Measurements from ENCODE around the gene SEMA3A.
"Not testable (repeated sequence)": the region's sequence is repeated elsewhere in the genome, so short reads cannot be mapped to it uniquely, and the experiment has no call there.

The SEMA3A gene

DNA sequence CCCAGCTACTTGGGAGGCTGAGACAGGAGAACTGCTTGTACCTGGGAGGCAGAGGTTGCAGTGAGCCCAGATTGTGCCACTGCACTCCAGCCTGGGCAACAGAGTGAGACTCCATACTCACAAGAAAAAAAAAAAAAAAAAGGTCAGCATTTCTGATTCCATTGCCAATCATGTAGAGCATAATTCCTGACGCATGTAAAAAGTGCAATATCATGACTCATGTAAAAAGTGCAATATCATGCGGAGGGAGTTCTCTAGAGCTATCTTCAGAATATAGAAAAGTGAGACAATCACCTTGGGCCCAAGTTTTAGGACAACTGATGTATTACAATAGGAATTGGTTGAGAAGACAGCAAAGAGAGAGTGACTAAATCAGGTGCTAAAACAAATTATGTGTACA, 85.8 kb downstream of the SEMA3A start:
- DNase-seq (ENCODE audit: low read depth): no peak

DNA sequence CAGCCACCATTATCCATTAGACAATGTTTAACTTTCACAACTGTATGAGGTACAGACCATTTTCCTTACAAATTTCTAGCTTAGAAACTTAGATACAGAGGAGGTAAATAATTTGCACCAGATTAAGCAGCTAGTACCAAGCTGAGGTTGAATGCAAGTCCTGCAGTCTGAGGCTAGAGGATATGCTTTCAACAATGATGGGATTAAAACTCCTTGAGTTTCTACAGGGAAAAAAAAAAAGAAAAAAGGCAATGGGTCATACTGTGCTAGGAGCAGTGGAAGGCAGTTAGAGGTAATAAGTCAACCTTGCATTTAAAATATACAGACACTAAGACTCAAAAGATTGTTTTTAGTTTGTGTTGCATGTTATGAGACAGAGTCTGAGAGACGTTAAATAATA, 86.5 kb downstream of the SEMA3A start:
- no peak for DNase-seq (ENCODE audit: low read depth)

DNA sequence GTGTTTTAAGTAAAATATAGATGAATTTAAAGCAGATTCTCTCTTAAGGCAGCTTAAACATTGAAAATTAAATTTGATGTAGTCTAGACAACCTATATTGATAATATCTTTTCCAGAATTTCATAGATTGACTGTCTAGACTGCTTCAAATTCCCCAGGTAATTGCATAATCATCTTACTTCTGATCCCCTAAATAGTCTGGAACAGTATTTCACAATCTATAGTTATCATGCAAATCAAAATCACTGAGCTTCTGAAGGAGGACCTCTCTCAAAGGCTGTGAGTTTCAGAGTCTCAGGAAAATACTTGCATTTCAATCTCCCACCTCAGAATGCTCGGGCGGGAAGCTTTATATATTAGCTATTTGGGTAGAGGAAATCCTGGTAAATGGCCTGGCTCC, 87.3 kb downstream of the SEMA3A start:
- no peak for DNase-seq (ENCODE audit: low read depth)

DNA sequence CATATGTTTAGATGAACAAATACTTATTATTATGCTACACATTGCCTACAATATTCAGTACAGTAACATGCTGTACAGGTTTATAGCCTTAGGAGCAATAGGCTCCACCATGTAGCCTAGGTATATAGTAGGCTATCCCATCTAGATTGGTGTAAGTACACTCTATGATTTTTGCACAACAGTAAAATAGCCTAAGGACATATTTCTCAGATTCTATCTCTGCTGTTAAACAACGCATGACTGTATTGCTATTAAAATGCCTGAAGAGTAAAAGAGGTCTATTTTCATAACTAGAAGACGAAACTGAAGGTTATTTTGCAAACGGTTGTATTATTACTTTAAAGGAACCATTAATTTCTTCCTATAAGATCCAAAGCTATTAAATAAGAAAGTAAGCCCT, 88.3 kb downstream of the SEMA3A start:
- no peak for DNase-seq (ENCODE audit: low read depth)

DNA sequence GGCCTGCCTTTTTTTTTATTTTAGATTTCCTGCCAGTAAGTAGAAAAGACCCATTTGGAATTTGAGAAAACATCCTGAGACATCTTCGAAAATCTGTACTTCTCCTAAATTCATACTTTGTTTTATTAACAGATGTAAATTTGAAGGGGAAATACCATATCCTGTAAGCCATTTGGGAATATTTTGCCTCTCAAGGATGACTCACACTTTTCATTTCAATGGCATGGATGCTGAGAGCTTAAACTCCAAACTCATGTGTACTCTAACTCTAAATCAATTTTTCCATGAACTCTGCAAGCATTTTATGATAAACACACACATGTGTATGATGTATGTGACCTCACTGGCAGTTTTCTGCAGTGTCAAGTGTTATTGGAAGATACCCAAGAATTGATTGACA, 89.0 kb downstream of the SEMA3A start:
- no peak for DNase-seq (ENCODE audit: low read depth)

DNA sequence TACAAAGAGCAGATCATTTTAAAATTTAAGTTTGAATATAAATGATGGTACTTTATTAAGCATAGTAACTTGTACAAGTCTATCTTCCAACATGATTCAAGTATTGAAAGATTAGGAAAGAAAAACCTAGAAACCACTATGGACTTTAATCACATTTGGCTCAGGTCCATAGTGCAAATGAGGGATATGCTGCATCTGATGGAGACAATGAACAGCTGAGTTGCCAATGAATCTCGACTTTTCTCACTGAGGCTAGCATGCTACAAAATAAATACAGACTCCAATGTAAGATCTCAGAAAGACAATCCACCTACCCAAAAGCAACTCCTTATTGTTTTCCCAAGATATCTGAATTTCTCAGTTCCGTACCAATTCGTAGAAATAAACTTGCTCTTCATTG, 89.8 kb downstream of the SEMA3A start:
- DNase-seq (ENCODE audit: low read depth): no peak

DNA sequence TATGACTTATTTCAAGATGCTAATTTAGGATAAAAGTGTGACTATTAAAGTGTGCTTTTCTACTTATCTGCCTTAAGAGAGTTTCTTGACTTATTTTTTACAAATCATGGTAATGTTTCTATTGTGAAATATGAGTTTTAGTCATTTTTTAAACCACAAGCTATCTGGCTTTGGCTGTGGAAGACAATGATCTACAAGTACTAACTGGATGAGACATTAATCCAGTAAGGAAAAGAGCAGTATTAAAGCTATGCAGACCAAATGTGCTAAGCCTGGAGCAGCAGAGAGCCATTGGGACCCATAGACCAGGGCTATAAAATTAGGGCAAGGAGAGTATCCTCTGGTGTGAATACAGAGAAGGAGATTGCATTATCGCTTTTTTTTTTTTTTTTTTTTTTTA, 92.4 kb downstream of the SEMA3A start:
- DNase-seq (ENCODE audit: low read depth): no peak

DNA sequence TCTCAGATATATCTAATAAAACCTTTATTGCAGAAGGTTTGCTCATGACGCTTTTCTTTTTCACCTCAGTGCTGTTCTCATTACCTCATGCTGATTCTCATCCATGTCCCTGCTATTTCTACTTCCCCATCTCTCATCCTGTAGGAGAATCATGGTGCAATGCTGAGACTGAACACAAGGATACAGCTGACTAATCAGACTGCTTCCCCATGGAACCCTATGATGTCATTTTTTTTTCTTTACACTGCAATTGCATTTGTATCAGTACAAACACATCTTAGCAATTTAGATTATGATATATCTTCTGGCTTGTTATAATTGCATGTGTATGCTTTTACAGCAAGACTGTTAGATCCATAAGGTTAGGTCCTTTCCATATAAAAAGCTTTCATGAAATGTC, 93.7 kb downstream of the SEMA3A start:
- no peak for DNase-seq (ENCODE audit: low read depth)

DNA sequence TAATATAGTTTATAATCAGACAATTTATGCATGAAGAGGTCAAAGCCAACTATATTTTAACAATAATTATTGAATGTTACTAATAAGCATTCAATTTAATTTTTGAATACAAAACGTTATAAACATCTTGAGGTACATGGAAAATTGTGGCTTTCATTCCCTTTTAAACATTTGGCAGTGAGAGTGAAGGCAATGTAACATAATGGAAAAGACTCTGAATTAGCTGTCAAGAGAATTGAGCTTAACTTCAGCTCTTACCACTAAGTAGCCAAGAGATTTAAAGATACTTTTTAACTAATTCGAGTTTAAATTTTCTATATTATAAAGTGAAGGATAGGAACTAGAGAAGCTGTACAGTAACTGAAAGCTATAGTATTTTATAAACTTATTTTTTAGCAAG, 98.6 kb downstream of the SEMA3A start:
- no peak for DNase-seq (ENCODE audit: low read depth)

DNA sequence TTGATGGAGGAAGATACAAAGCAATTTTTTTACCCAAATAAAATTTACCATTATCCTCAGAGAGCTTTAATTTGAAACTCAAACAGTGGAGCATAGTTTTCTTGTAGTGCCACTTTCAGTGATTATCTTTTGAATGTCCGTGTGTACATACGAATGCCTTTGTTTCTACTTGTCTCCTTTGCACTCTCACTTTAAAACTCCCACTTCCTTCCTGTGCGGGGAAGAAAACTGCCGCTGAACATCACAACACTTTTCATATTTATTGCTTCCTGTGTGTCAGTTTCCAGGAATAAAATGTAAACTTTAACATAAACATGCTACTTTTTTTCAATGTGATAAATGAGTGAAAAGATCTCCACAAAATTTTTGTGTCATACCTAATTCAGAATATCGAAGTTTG, 102.4 kb downstream of the SEMA3A start:
- no peak for DNase-seq (ENCODE audit: low read depth)

DNA sequence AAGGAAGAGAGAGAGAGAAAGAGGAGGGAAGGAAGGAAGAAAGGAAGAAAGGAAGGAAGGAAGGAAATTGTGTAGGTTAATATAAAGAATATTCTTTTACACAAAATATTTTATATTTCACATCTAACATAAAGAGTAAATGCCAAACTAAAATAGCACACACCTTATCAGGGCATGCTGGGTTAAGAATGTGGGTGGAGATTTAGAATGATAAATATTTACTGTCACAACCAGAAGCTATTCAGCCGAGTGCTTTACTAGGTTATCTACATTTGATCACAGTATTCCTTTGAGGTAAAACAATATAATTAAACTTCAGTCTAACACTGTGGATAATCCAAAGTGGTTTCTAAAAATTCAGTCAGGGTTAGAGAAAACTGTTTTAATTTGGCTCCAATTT, 103.3 kb downstream of the SEMA3A start:
- no peak for DNase-seq (ENCODE audit: low read depth)

DNA sequence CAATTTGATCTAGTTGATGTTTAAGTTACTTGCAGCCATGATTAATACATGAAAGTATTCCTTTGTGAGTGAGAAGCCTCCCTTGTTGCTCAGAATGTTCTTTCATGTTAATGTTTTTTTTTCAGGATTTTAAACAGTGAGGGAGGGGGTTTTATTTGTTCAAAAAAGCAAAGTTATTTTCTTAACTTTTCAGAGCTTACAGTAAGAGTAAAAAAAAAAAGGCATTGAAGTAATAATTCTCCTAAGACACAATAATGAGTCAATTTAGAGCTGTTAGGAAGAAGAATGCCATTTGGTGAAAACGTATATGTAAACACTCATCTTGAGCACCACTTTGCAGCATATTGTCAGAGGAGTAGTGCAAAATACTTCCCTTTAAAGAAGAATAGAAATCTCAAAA, 105.8 kb downstream of the SEMA3A start:
- no peak for DNase-seq (ENCODE audit: low read depth)

DNA sequence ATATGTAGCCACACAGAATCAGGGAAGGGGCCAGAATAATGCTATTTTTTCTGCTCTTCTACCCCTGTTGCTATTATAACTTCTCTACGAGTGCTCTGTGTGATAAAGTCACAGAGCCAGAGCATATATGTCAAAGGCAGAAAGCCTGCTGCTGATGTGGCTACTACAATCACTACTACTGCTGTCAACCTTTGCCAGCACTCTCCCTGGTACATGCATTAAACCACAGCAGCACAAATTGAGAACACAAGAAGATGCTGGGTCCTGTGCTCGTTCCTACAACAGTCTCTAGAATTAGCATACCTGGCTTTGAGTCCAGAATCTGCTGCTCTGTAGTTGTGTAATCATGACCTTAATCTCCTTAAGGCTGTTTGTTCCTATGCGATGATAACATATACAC, 108.6 kb downstream of the SEMA3A start:
- DNase-seq (ENCODE audit: low read depth): no peak

DNA sequence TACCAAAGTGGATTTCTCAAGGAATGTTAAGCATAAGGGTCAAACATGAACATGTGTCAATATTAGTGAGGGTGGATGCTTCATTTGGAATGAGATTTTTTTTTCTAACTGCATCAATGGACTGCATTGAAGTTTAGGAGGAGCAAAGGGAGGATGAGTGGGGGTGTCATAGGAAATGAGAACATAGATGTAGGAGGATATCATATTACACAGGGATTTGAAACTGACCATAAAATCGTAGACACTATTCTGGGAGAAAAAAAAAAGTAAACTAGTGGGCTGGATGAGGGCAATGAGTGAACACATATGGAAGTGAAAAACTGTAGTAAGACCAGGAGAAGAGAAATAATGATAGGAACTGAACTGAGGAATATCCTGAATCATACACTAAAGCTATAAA, 109.4 kb downstream of the SEMA3A start:
- DNase-seq (ENCODE audit: low read depth): no peak

DNA sequence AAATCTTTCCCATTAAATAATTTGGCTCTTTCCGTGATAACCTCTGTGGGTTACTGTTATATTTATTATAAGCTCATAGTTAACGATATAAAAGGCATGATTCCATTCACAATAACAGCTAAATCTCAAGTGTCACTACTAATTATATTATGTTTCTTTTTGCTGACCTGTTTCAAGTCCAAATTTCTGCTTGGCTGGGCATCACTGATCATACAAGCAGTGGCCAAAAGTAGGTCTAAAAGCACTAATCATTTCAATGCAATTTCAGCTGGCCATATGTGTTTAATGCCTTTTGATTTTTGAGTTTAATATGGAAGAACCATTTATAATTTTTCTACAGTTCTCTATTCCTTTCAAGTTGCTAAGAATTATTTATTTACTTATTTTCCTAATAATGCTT, 110.7 kb downstream of the SEMA3A start:
- no peak for DNase-seq (ENCODE audit: low read depth)

DNA sequence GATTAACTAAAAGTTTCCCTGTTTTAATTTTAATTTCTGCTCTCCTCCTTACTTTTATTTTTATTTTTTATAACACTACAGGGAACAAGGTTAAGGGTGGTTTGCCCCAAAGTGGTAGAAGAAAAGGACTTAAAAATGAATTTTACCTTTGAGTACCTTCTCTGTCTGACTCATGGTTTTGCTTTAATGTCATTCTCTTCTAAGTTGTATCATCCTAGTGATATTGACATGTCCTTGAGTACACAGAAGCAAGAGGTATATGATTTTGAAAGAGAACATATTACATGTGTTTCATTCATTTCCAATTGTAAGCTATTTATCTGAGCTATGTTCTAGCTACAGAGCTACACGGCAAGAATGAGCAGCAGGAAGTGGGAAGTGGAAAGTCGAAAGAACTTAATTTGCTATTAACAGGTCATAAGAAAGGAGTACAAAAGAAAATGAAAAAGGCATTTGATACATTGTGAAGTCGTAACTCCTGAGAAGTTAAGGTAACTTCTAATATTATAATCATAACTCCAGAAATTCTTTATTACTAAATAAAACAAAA, 112.5 kb downstream of the SEMA3A start:
- DNase-seq (ENCODE audit: low read depth): no peak

DNA sequence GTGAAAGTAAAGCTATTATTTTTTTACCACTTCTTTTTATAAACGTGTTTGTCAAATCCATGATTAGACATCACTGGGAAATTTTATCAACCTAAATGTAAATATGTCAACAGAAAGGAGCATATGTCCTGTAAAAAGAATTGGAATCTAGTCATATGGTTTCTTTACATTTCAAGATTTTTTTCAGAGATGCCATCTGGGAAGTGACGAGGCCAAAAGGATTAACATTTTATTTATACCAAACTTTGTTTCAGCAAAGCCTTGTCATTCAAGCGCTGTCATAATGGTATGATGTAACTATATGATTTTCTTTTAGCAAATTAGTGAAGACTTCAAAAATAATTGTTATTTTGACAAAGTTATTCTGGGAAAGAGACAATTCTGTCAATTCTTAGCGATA, 117.3 kb downstream of the SEMA3A start:
- DNase-seq (ENCODE audit: low read depth): no peak

DNA sequence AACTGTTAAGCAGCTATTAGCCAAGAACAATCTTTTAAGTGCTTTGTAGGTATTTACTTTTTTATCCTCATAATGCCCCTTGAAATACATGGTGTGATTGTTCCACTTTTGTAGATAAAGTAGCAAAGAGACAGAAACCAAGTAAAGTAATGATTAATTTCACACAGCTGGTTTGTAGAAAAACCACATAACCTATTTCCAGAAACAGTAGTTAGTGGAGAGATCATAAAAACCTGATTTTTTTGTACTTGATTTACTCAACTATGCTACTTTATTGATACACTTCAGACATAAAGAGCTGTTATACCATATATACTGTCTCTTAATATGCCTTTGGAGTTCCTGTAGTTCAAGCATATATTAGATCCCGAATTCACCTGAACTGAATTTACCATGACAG, 118.4 kb downstream of the SEMA3A start:
- no peak for DNase-seq (ENCODE audit: low read depth)

DNA sequence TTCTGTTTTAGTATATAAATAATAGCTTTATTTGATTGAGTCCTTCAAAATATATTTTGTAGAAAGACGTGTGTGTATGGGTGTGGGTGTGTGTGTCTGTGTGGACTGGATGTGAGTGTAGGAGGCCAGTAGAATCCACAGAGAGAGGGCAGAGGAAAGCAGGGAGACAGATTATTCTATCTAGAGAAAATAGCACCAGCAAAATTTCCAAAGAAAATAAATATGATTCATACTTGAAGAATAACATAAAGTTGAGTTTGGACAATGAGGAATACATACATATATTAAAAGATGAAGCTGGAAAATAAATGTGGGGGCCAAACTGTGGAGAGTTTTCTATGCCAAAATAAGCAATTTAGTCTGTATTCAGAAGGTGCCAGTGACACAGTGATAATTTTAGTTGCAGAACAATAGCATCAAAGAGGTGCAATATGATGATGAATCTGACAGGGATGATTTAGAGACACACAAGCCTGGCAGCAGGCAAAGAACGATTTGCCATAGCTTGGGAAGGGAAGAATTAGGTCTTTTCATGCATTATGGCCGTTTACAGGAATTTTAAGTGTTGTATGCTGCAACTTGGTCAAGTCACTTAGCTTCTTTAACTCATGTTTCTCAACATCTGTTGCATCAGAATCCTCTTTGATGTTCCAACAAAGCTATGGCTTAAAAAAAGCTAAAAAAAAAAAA, 121.3 kb downstream of the SEMA3A start:
- no peak for DNase-seq (ENCODE audit: low read depth)

DNA sequence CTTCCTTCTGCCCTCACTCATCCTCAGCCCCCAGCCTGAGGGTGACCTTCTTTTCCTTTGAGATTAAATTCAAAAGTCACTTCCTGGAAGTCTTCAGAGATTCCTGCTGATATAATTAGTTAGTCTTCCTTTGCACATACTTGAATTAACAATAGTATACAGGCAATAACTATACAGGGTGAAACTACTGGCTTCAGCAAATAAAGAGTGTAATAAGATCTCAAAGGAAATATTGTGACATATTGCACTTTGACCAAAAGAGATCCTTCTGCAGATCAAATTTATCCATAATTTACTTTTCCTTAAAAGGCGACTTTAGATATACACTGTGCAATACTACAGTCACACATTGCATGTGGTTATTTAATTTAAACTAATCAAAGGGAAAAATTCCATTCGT, 123.8 kb downstream of the SEMA3A start:
- DNase-seq (ENCODE audit: low read depth): no peak

DNA sequence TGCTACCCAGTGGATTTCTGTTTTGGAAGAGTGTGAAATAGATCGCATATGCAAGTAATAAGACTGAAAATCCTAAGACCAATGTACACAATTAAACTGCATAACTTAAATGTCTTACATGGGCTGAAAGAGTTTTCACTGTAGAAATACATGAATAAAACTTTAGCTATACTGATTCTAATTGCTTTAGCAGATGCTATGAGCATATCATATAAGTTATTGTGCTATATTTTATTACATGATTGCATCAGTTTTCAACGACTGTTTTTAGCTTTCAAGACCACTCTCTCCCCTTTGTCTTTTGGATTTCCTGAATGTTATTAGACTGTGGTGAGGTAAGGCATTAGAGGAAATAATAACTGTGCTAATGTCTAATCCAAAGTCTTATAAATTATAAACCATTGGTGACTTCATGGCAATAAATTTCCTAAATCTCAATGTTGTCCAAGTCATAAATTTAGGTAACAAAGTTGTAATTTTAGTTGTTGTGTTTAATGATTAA, 124.5 kb downstream of the SEMA3A start:
- DNase-seq (ENCODE audit: low read depth): no peak

DNA sequence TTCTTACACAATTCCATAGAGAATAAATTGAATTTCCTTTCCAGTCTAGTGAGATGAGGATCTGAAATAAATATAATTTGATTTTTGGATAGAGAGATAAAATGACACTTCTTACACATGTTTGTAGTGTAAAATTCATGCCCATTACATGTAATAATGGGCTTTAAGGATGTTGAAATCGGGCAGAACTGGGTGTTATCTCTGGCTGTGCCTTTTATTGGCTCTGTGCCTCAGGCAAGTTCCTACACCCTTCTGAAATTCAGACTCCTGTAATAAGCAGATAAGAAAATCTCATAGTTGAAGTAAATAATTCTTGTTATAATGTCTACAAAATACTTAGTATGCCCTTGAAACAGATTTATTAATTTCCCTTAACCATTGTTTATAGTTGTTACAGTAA, 125.6 kb downstream of the SEMA3A start:
- no peak for DNase-seq (ENCODE audit: low read depth)

DNA sequence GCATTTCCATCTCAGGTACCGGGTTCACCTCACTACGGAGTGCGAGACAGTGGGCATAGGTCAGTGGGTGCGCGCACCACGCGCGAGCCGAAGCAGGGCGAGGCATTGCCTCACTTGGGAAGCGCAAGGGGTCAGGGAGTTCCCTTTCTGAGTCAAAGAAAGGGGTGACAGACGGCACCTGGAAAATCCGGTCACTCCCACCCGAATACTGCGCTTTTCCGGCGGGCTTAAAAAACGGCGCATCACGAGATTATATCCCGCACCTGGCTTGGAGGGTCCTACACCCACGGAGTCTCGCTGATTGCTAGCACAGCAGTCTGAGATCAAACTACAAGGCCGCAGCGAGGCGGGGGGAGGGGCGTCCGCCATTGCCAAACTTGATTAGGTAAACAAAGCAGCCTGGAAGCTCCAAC, 132.1 kb downstream of the SEMA3A start:
- DNase-seq (ENCODE audit: low read depth): not testable (repeated sequence)

DNA sequence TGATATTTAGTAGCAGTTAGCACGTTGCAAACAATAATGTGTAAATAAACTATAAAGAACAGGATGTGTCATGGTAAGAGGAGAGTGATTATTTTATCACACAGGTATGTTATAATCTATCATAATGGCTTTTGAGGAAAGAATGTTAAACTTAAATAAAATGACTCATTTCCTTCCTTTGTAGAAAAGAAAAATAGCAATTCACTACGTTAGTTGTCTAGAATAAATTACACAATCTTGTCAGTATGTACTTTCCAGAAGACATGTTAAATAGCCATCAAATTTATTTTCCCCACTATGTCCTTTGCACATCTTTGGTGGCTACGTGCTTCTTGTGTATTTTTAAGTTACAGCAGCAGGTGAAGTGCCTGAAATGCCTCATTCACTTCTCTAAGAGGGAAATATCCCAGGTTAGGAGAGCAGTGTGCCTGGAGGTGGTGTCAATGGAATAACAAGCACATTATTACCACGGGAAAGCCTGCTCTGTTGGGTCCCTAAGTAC, 133.8 kb downstream of the SEMA3A start:
- no peak for DNase-seq (ENCODE audit: low read depth)
